GM12891 (cell line): ENCODE results near the gene CELF6.

Source experiments
- DNase-seq: peaks from one replicate; pipeline ENCODE4 v3.0.0; 2011; ENCODE audit warnings: low spot score; ENCODE audit not compliant: insufficient read length
- FAIRE-seq: peaks from 2 replicates; lab custom pipeline; 2011; peaks lifted over from hg19 to GRCh38; lab: Jason Lieb, UNC
- PAX5 ChIP-seq: IDR thresholded peaks from 2 replicates; pipeline ENCODE4 v1.6.1; 2011; ENCODE audit warnings: low read length, moderate library complexity, mild to moderate bottlenecking; ENCODE audit not compliant: insufficient read depth, severe bottlenecking
- POLR2A ChIP-seq: IDR thresholded peaks from 2 replicates; pipeline ENCODE4 v1.6.1; 2011; ENCODE audit warnings: low read depth, low read length, control low read depth
- POLR2AphosphoS5 ChIP-seq: IDR thresholded peaks from 2 replicates; pipeline ENCODE4 v1.6.1; 2011; ENCODE audit warnings: low read depth, low read length, control low read depth
- POU2F2 ChIP-seq: IDR thresholded peaks from 2 replicates; pipeline ENCODE4 v1.6.1; 2011; ENCODE audit warnings: low read depth, mild to moderate bottlenecking, control low read depth, low read length, moderate library complexity
- SPI1 ChIP-seq: IDR thresholded peaks from 2 replicates; pipeline ENCODE4 v1.6.1; 2011; ENCODE audit warnings: low read depth, low read length, control low read depth
- TAF1 ChIP-seq: IDR thresholded peaks from 2 replicates; pipeline ENCODE4 v1.6.1; 2011; ENCODE audit warnings: low read depth, low read length, control low read depth

CELF6 gene

GRCh38 chr15:72319360-72319984 lies 485 bp downstream of the CELF6 start:
- no peak for DNase-seq
- peak; percentile 40 for FAIRE-seq

DNA sequence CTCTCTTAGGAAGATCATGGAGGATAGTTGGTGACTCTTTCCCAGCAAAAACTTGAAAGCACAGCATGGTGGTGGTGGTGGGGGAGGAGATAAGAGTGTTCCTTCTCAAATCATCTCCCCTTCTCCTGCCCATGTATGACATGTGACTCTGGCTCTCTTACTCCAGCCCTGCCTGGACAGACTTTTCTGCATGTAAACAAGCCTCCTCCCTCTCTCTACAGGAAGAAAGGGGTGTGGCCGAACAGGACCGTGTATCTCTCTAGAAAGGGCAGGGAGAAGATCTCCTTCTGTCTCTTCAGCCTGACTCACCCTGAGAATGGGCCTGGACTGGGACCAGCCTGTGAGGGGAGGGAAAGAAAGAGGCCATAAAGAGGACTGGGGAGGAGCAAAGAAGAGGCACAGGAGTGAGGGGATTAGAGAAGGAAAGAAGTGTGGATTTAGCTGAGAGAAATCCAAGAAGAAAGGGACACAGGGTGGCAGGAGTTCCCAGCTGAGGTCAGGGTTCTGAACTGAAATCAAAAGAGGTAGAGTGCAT lies 1.5 kb downstream of the CELF6 start:
- no peak for FAIRE-seq
- TF ChIP-seq PAX5, result no peak
- no peak for TF ChIP-seq POLR2A
- no peak for DNase-seq

More at GRCh38 chr15:72319360-72319984, 485 bp downstream of the CELF6 start:
- TF ChIP-seq SPI1 (no peak), TAF1 (no peak)

DNA sequence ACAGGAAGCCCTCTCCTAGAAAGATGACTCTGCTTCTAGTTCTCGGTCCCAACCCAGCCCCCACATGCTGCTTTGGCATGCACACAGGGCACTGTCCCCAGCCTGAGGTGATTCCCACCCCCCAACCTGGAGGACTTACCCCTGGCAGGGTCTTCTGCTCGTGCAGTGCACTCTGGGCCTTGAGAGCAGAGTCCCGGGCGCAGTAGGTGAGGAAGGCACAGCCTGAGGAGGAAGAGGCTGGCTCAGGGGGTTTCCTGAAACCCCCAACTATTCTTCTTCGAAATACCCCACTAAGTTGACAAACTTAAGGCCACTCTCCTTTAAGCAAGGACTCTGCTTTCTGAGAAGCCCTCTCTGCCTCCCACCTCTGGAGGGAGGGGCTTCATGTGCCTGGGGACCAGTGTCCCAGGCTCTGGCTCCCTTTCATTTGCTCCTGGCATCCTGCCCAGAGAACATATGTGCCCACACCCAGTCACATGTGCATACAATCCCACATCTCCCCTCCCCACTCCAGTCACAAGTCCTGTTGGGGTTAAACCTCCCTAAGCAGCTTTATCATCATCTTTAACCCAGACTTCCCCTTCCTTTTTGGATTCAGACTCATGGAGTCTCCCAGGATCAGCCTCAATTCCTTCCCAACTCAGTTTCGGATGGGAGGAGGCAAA lies 4.1 kb downstream of the CELF6 start:
- FAIRE-seq (no peak), DNase-seq (no peak)
- TF ChIP-seq PAX5 (no peak), POLR2A (no peak)

DNA sequence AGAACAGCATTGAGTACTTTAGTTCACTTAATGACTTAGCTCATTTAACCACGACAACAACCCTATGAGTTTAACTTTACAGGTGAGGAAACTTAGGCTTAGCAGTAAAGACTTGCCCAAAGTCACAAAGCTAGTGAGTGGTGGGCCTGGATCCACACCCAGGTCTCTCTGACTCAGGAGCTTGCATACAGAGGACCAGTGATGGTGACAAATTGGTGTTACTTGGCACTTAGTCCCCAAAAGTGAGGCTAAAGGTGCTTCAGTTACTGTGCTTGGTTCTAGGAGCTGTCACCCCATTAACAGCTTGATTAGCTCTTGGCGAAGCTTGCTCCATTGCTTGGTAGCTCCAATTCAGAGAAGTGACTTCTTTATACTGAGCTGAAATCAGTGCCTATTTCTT lies 6.1 kb downstream of the CELF6 start:
- DNase-seq, result no peak
- no peak for FAIRE-seq
- TF ChIP-seq PAX5 (no peak), POU2F2 (no peak), TAF1 (no peak), SPI1 (no peak), POLR2A (no peak), POLR2AphosphoS5 (no peak)

DNA sequence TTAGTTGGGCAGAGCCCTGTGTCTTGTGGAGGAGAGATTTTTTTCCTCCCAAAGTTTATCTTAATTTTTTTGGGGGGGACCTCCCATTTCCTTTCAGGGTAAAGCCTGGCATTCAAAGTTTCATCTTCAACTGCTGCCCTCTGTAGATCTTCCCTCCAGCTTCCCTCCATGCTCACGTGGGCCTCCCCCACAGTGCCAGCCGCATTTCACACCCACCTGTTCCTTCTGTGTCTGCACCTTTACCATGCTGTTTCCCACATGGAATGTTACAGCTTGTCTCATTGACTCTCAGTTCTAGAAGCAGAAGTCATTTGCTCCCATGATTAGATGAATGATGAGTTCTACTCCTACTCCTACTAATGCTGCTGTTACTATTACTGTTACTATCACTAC lies 6.5 kb downstream of the CELF6 start:
- FAIRE-seq, result no peak
- no peak for DNase-seq
- no peak for TF ChIP-seq POLR2AphosphoS5
- no peak for TF ChIP-seq SPI1
- TF ChIP-seq POLR2A, result no peak
- TF ChIP-seq POU2F2, result no peak
- no peak for TF ChIP-seq TAF1
- TF ChIP-seq PAX5, result no peak

DNA sequence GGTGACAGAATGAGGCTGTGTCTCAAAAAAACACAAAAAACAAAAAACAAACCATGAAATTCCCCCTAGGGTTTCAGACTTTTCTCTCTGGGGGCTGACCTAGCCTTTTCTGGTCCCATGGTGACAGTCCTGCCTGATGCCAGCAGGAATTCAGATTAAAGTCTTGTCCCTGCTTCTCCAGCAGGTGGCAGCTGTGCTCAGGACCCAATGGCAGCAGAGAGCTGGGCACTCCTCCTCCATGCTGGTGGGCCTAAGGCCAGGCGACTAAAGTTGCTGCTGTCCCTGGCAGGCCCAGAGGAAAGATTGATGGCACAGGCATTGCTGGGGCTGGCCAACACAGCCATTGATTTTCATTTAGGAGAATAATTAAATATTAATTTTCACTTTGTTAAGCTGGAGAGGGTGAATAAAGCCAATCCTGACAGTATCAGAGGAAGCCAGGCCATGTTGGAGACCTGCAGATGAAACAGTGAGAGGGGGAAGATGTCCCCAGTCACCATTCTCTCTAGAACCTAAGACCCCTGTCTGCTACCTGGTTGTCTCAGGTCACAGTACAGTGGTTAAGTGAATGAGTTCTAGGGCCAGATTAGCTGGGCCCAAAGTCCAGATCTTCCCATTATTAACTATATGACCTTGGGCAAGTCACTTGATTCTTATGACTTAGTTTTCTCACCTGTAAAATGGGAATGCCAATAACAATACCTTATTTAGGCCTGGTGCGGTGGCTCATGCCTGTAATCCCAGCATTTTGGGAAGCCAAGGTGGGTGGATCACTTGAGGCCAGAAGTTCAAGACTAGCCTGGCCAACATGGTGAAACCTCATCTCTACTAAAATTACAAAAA lies 7.1 kb downstream of the CELF6 start:
- TF ChIP-seq PAX5 (no peak), POU2F2 (no peak), SPI1 (no peak), POLR2A (no peak), TAF1 (no peak), POLR2AphosphoS5 (no peak)
- FAIRE-seq (peak; percentile 92), DNase-seq (peak; percentile 71)

GRCh38 chr15:72307026-72307425 lies 12.9 kb downstream of the CELF6 start:
- no peak for FAIRE-seq
- TF ChIP-seq PAX5 (no peak), TAF1 (no peak), POLR2A (no peak), POLR2AphosphoS5 (no peak), POU2F2 (no peak), SPI1 (no peak)
- DNase-seq, result no peak

DNA sequence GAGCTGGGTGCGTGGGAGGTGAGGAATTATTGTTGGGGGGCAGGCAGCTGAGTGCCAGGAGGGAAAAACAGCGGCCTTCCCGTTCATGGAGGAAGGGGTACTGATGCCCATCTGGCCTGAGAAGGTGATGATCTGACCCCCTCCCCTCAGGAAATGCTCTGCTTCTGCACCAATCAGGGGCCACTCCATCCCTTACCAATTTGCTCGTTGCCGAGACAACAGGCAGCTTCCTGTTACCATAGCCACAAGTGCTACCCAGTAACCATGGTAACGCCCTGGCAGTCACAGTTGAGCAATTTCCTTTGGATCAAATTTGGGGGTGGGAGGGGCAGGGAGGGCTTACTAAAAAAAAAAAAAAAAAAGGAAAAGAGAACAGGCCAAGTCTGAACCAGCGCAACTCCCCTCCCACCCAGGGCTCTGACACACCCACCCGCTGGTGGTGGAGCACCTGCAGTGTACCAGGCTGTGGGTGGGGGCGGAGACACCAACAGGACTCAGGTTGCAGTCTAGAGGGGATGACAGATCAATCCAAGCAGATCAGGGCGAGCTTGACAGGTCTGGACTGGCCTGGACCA lies 13.7 kb downstream of the CELF6 start:
- no peak for TF ChIP-seq POLR2AphosphoS5
- TF ChIP-seq SPI1, result no peak
- TF ChIP-seq PAX5, result no peak
- no peak for TF ChIP-seq POU2F2
- TF ChIP-seq POLR2A, result no peak
- TF ChIP-seq TAF1, result no peak
- DNase-seq, result no peak
- FAIRE-seq, result peak; percentile 45

DNA sequence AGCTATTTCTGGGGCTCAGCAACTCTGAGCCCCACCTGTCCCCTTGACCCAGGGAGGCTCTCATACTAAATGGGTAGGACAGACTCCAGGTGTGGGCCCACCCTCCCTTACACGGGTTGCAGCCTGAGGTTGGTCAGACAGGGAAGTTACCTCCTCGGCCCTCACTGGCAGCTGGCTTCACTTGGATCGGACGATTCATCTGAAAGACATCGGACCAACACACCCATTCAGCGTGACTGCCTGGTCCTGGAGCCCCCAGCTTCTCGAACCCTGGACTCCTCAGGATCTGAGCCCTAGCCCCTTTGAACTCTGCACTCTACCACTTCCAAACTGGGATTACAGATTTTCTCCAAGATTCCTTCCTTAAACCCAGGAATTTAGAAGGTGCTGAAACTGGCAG lies 15.4 kb downstream of the CELF6 start:
- FAIRE-seq, result no peak
- DNase-seq, result no peak
- TF ChIP-seq TAF1 (no peak), POU2F2 (no peak), POLR2A (no peak), PAX5 (no peak), SPI1 (no peak), POLR2AphosphoS5 (no peak)

GRCh38 chr15:72302955-72303354 lies 17.0 kb downstream of the CELF6 start:
- no peak for FAIRE-seq
- TF ChIP-seq POLR2A (no peak), POLR2AphosphoS5 (no peak), PAX5 (no peak), TAF1 (no peak), POU2F2 (no peak), SPI1 (no peak)
- DNase-seq, result no peak
